Epithelial cell of esophagus (primary cell): Measurements from ENCODE around the gene LYZL2.
"Not testable (repeated sequence)": the region's sequence is repeated elsewhere in the genome, so short reads cannot be mapped to it uniquely, and the experiment has no call there.

ENCODE experiments used
- DNase-seq: peaks from one replicate; pipeline ENCODE4 v3.0.0; 2010; ENCODE audit warnings: low read depth
- H3K4me3 ChIP-seq: 2 replicates; pipeline ENCODE4 v1.5.1; 2011; ENCODE audit warnings: mild to moderate bottlenecking, low read length, control low read depth
- CTCF ChIP-seq: IDR thresholded peaks from 2 replicates; pipeline ENCODE4 v1.5.1; 2011; ENCODE audit warnings: low read depth, mild to moderate bottlenecking, low read length, control low read depth, inconsistent platforms; ENCODE audit not compliant: insufficient read depth; ENCODE audit errors: missing control alignments

Gene LYZL2

GRCh38 chr10:30662814-30663213 lies 33.3 kb upstream of the LYZL2 start:
- H3K4me3 ChIP-seq, result no peak overlapping the region
- no peak for TF ChIP-seq CTCF
- no peak for DNase-seq

- not testable (repeated sequence) for DNase-seq, H3K4me3 ChIP-seq
Observed at GRCh38 chr10:30660314-30660713, 30.8 kb upstream of the LYZL2 start.

- no peak for DNase-seq
- TF ChIP-seq CTCF, result no peak
- no peak overlapping the region for H3K4me3 ChIP-seq
Observed at GRCh38 chr10:30656233-30656632, 26.7 kb upstream of the LYZL2 start.

GRCh38 chr10:30655001-30655400 lies 25.4 kb upstream of the LYZL2 start:
- H3K4me3 ChIP-seq, DNase-seq: not testable (repeated sequence)

GRCh38 chr10:30651470-30652397 lies 22.2 kb upstream of the LYZL2 start:
- not testable (repeated sequence) for DNase-seq, H3K4me3 ChIP-seq

GRCh38 chr10:30647089-30647488 lies 17.5 kb upstream of the LYZL2 start:
- H3K4me3 ChIP-seq, result no peak overlapping the region
- DNase-seq, result no peak
- TF ChIP-seq CTCF, result no peak

GRCh38 chr10:30645340-30645827 lies 15.8 kb upstream of the LYZL2 start:
- no peak overlapping the region for H3K4me3 ChIP-seq
- TF ChIP-seq CTCF, result no peak
- DNase-seq, result peak; percentile 4

GRCh38 chr10:30644408-30644861 lies 14.9 kb upstream of the LYZL2 start:
- not testable (repeated sequence) for H3K4me3 ChIP-seq, DNase-seq

- not testable (repeated sequence) for DNase-seq, H3K4me3 ChIP-seq
Observed at GRCh38 chr10:30643557-30644199, 14.1 kb upstream of the LYZL2 start.

GRCh38 chr10:30642856-30643255 lies 13.3 kb upstream of the LYZL2 start:
- H3K4me3 ChIP-seq, DNase-seq: not testable (repeated sequence)
